HCT116 (cell line): ENCODE results near the gene ADIPOR1. TPM values are rescaled to one million over a fixed set of nuclear protein-coding genes. Genes with fewer than 3 reads are reported as not detected.

Experiments
- ATAC-seq: fragments of 200-7000 bp; cut with Tn5 transposase; 2 replicates; pipeline ENCODE4 v1.9.1; 2020; ENCODE audit warnings: mild to moderate bottlenecking, moderate library complexity
- BruUV-seq: library from RNA; stranded (reverse); fragments of 400-500 nt; replicated peaks from 2 replicates; lab custom pipeline; 2021; lab: Mats Ljungman, UMichigan
- CTCF ChIA-PET: fragments of 300-600 bp; sonication (Branson Sonifier 250); formaldehyde crosslinking; loops from one replicate; lab custom pipeline; 2021; ENCODE audit warnings: antibody characterized with exemption; lab: Charles Lee
- POLR2A ChIA-PET: fragments of 300-600, 350-600 bp; sonication (Branson Sonifier 250); formaldehyde crosslinking; loops from one replicate; lab custom pipeline; 2021; ENCODE audit warnings: antibody characterized with exemption; lab: Charles Lee
- RAD21 ChIA-PET, 2 experiments: fragments of 300-600 bp; sonication (Branson Sonifier 250); formaldehyde crosslinking; loops; one replicate each; lab custom pipeline; 2023; ENCODE audit warnings: low total read pairs in 2 of 2; ENCODE audit not compliant: uncharacterized antibody in 2 of 2, unreplicated experiment in 2 of 2, low non-redundant PET in 1 of 2; lab: Charles Lee
- DNase-seq: peaks from one replicate; pipeline ENCODE4 v3.0.0-alpha.2; 2010; ENCODE audit warnings: low read depth, low spot score
- H2AFZ ChIP-seq: fragments of 200-600 bp; shearing (Covaris generic), sonication (generic); 2 replicates; pipeline ENCODE4 v1.6.1; 2017; ENCODE audit warnings: low read depth, mixed run types, mixed read lengths, antibody characterized with exemption, low read length; ENCODE audit not compliant: poor library complexity, severe bottlenecking
- H3K27ac ChIP-seq: 2 replicates; pipeline ENCODE4 v1.5.1; 2012; ENCODE audit warnings: low read depth, low read length
- H3K27me3 ChIP-seq: fragments of 200-600 bp; sonication (generic); 2 replicates; pipeline ENCODE4 v1.6.1; 2016; ENCODE audit warnings: mixed run types, low read length, mixed read lengths; ENCODE audit not compliant: insufficient read depth
- H3K36me3 ChIP-seq, 2 experiments: fragments of 200-500 bp in 1 of 2; fragments of 200-600 bp in 1 of 2; sonication (Bioruptor generic) in 1 of 2; sonication (generic) in 1 of 2; 2 replicates each; pipeline versions ENCODE4 v1.5.1 to v1.6.1; 2014 to 2016; ENCODE audit warnings: low read length in 2 of 2, inconsistent platforms in 1 of 2, mixed read lengths in 1 of 2, mixed run types in 1 of 2; ENCODE audit not compliant: insufficient read depth in 2 of 2, control insufficient read depth in 1 of 2
- H3K4me1 ChIP-seq, 2 experiments: fragments of 200-600 bp in 1 of 2; sonication (generic) in 1 of 2; 2 replicates each; pipeline versions ENCODE4 v1.5.1 to v1.6.1; 2012 to 2017; ENCODE audit warnings: low read length in 2 of 2, inconsistent platforms in 1 of 2, mild to moderate bottlenecking in 1 of 2, mixed read lengths in 1 of 2, mixed run types in 1 of 2, moderate library complexity in 1 of 2; ENCODE audit not compliant: insufficient read depth in 2 of 2, control insufficient read depth in 1 of 2
- H3K4me2 ChIP-seq: fragments of 200-600 bp; sonication (generic); 2 replicates; pipeline ENCODE4 v1.6.1; 2017; ENCODE audit warnings: mixed run types, low read length, mixed read lengths
- H3K4me3 ChIP-seq, 2 experiments: fragments of 200-600 bp in 1 of 2; sonication (generic) in 1 of 2; replicated peaks in 1 of 2; 2 replicates each; pipeline ENCODE4 v1.5.1; 2011 to 2016; ENCODE audit warnings: low read length in 2 of 2, control low read depth in 1 of 2, low read depth in 1 of 2, mild to moderate bottlenecking in 1 of 2, mixed read lengths in 1 of 2, mixed run types in 1 of 2
- H3K79me2 ChIP-seq: fragments of 200-600 bp; sonication (generic); 2 replicates; pipeline ENCODE4 v1.6.1; 2017; ENCODE audit warnings: mild to moderate bottlenecking, mixed run types, low read length, moderate library complexity, mixed read lengths; ENCODE audit not compliant: insufficient read depth
- H3K9ac ChIP-seq: fragments of 200-600 bp; sonication (generic); 2 replicates; pipeline ENCODE4 v1.6.1; 2016; ENCODE audit warnings: low read length, mixed read lengths
- H3K9me2 ChIP-seq: fragments of 200-600 bp; sonication (generic), shearing (Covaris generic); 2 replicates; pipeline ENCODE4 v1.6.1; 2017; ENCODE audit warnings: mixed run types, mild to moderate bottlenecking, moderate library complexity; ENCODE audit not compliant: insufficient read depth
- H3K9me3 ChIP-seq, 2 experiments: fragments of 200-500 bp in 1 of 2; fragments of 200-600 bp in 1 of 2; sonication (Bioruptor generic) in 1 of 2; sonication (generic) in 1 of 2; 2 replicates each; pipeline ENCODE4 v1.6.1; 2014 to 2017; ENCODE audit warnings: low read length in 2 of 2, mixed read lengths in 2 of 2, inconsistent platforms in 1 of 2, low read depth in 1 of 2, mild to moderate bottlenecking in 1 of 2, mixed run types in 1 of 2, moderate library complexity in 1 of 2; ENCODE audit not compliant: control insufficient read depth in 1 of 2, insufficient read depth in 1 of 2
- H4K20me1 ChIP-seq: fragments of 200-600 bp; sonication (generic), shearing (Covaris generic); 2 replicates; pipeline ENCODE4 v1.6.1; 2017; ENCODE audit warnings: mixed run types, mild to moderate bottlenecking, moderate library complexity; ENCODE audit not compliant: insufficient read depth
- CBX3 ChIP-seq: IDR thresholded peaks from 2 replicates; pipeline ENCODE4 v1.6.1; 2012; ENCODE audit warnings: low read depth
- CEBPB ChIP-seq: IDR thresholded peaks from 2 replicates; pipeline ENCODE4 v1.6.1; 2012; ENCODE audit warnings: low read depth
- ELF1 ChIP-seq: IDR thresholded peaks from 2 replicates; pipeline ENCODE4 v1.6.1; 2012; ENCODE audit warnings: low read depth, borderline replicate concordance
- EZH2 ChIP-seq: fragments of 200-600 bp; sonication (generic); IDR thresholded peaks from 2 replicates; pipeline ENCODE4 v1.6.1; 2017; ENCODE audit warnings: antibody characterized with exemption, mixed run types
- EZH2phosphoT487 ChIP-seq: fragments of 200-600 bp; IDR thresholded peaks from 2 replicates; pipeline ENCODE4 v1.6.1; 2018; ENCODE audit warnings: antibody characterized with exemption, borderline replicate concordance
- POLR2A ChIP-seq: IDR thresholded peaks from 2 replicates; pipeline ENCODE4 v1.7.0; 2011; ENCODE audit warnings: borderline replicate concordance; ENCODE audit not compliant: insufficient read depth, insufficient read length; ENCODE audit errors: extremely low read depth
- POLR2AphosphoS5 ChIP-seq: IDR thresholded peaks from 2 replicates; pipeline ENCODE4 v1.6.1; 2011; ENCODE audit warnings: mild to moderate bottlenecking, low read depth, low read length, moderate library complexity
- SP1 ChIP-seq: IDR thresholded peaks from 2 replicates; pipeline ENCODE4 v1.6.1; 2012; ENCODE audit warnings: low read depth
- SRF ChIP-seq: IDR thresholded peaks from 2 replicates; pipeline ENCODE4 v1.6.1; 2012; ENCODE audit warnings: low read depth
- TCF7L2 ChIP-seq: IDR thresholded peaks from 2 replicates; pipeline ENCODE4 v1.7.0; 2011; ENCODE audit warnings: borderline replicate concordance, inconsistent platforms; ENCODE audit not compliant: insufficient read depth, insufficient read length; ENCODE audit errors: extremely low read depth
- YY1 ChIP-seq: IDR thresholded peaks from 2 replicates; pipeline ENCODE4 v1.6.1; 2011; ENCODE audit warnings: low read length, low read depth, moderate library complexity, mild to moderate bottlenecking; ENCODE audit not compliant: insufficient replicate concordance; ENCODE audit errors: extremely low read depth
- ZFX ChIP-seq: fragments of 450-650 bp; IDR thresholded peaks from 2 replicates; pipeline ENCODE4 v1.6.1; 2017
- ZNF274 ChIP-seq: fragments of 200-500 bp; sonication (Bioruptor generic); IDR thresholded peaks from 2 replicates; pipeline ENCODE4 v1.6.1; 2014; ENCODE audit warnings: mild to moderate bottlenecking, low read depth, low read length, inconsistent platforms
- intact Hi-C: fragments of 100-400 bp; cut with micrococcal nuclease; formaldehyde crosslinking; loops from 2 replicates; pipeline ENCODE4 v1.10.0; 2022
- total RNA-seq: library from RNA; stranded (reverse); gene quantifications from one replicate; pipeline ENCODE4 v1.2.1, GENCODE V29; 2021; ENCODE audit not compliant: unreplicated experiment
- TF ChIP-seq, protein P1 (sequence below): IDR thresholded peaks from 2 replicates; pipeline ENCODE4 v1.6.1; 2012; ENCODE audit warnings: low read depth
- TF ChIP-seq, protein P2 (sequence below): IDR thresholded peaks from 2 replicates; pipeline ENCODE4 v1.6.1; 2012

ADIPOR1 gene
- total RNA-seq, 1 experiment from 2014 or later, result 89.8 TPM

DNA sequence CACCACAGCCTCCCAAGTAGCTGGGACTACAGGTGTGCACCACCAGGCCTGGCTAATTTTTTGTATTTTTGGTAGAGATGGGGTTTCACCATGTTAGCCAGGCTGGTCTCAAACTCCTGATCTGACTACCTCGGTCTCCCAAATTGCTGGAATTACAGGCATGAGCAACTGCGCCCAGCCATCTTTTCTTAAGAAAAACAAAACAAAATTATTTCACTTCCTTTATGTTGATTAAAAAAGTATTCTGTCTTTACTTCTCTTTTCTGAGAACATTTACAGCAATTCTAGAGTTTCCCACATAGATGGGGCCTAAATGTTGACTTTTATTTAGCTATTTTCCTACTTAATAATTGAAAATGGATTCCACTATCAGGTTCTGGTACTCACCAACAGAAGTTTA is 31.8 kb upstream of the ADIPOR1 start:
- no peaks in the 10 kb centered on the region for H3K9me2 ChIP-seq
- TF ChIP-seq ZFX, result no peak
- TF ChIP-seq SP1, result no peak
- TF ChIP-seq ELF1, result no peak
- TF ChIP-seq, protein P1, sequence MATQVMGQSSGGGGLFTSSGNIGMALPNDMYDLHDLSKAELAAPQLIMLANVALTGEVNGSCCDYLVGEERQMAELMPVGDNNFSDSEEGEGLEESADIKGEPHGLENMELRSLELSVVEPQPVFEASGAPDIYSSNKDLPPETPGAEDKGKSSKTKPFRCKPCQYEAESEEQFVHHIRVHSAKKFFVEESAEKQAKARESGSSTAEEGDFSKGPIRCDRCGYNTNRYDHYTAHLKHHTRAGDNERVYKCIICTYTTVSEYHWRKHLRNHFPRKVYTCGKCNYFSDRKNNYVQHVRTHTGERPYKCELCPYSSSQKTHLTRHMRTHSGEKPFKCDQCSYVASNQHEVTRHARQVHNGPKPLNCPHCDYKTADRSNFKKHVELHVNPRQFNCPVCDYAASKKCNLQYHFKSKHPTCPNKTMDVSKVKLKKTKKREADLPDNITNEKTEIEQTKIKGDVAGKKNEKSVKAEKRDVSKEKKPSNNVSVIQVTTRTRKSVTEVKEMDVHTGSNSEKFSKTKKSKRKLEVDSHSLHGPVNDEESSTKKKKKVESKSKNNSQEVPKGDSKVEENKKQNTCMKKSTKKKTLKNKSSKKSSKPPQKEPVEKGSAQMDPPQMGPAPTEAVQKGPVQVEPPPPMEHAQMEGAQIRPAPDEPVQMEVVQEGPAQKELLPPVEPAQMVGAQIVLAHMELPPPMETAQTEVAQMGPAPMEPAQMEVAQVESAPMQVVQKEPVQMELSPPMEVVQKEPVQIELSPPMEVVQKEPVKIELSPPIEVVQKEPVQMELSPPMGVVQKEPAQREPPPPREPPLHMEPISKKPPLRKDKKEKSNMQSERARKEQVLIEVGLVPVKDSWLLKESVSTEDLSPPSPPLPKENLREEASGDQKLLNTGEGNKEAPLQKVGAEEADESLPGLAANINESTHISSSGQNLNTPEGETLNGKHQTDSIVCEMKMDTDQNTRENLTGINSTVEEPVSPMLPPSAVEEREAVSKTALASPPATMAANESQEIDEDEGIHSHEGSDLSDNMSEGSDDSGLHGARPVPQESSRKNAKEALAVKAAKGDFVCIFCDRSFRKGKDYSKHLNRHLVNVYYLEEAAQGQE, result no peak
- no peak for TF ChIP-seq ZNF274
- no peak for TF ChIP-seq EZH2
- no peak for TF ChIP-seq CEBPB
- no peak for TF ChIP-seq POLR2A
- TF ChIP-seq YY1, result no peak
- no peak for TF ChIP-seq CBX3
- no peak for TF ChIP-seq POLR2AphosphoS5
- TF ChIP-seq EZH2phosphoT487, result no peak
- no peak for TF ChIP-seq SRF
- TF ChIP-seq, protein P2, sequence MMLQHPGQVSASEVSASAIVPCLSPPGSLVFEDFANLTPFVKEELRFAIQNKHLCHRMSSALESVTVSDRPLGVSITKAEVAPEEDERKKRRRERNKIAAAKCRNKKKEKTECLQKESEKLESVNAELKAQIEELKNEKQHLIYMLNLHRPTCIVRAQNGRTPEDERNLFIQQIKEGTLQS, result no peak
- TF ChIP-seq TCF7L2, result no peak
- H3K79me2 ChIP-seq, result no peaks in the 10 kb centered on the region
- ChIA-PET CTCF (interaction anchor here (1.1 kb wide), 1 partner anchor 10 kb away, joined by 5 read pairs; no protein-coding TSS in a partner anchor), POLR2A (no interaction called here), RAD21 (no interaction called here)
- no peaks in the 10 kb centered on the region for H3K9me3 ChIP-seq
- H3K27ac ChIP-seq, result no peak overlapping the region
- intact Hi-C loops, result no loop called here
- H3K4me1 ChIP-seq, result peaks cover 3% of the 10 kb centered on the region in 2 experiments; a peak in 2 of 4 replicates
- H3K36me3 ChIP-seq, result no peaks in the 10 kb centered on the region
- no peak overlapping the region for H2AFZ ChIP-seq
- no peak overlapping the region for H3K4me3 ChIP-seq
- no peaks in the 10 kb centered on the region for H4K20me1 ChIP-seq
- no peak for DNase-seq
- no peak for ATAC-seq
- H3K9ac ChIP-seq, result no peak overlapping the region
- H3K4me2 ChIP-seq, result no peak overlapping the region
- H3K27me3 ChIP-seq, result no peaks in the 10 kb centered on the region
- no TSS peak for BruUV-seq
